CD14-positive monocyte (primary cell): ENCODE results near the gene HSPB6. TPM values are rescaled to one million over a fixed set of nuclear protein-coding genes. Genes with fewer than 3 reads are reported as not detected.

Experiments
- DNase-seq, 3 donors: peaks; one replicate each; pipeline ENCODE4 v3.0.0-alpha.2; 2011 to 2022
- H2AFZ ChIP-seq: 2 replicates; pipeline ENCODE4 v1.6.0; 2012; ENCODE audit warnings: mild to moderate bottlenecking, low read depth, low read length, inconsistent platforms; ENCODE audit not compliant: insufficient read depth, poor library complexity, severe bottlenecking
- H3K27ac ChIP-seq, 2 donors: 1 replicate in 1 of 2; 2 replicates in 1 of 2; pipeline ENCODE4 v1.5.1; 2012 to 2013; ENCODE audit warnings: low read length in 2 of 2, control low read depth in 1 of 2, inconsistent platforms in 1 of 2, low read depth in 1 of 2, mild to moderate bottlenecking in 1 of 2
- H3K27me3 ChIP-seq, 2 donors: one replicate each; pipeline versions ENCODE4 v1.6.0 to v1.6.1; 2011 to 2013; ENCODE audit warnings: low read length in 2 of 2; ENCODE audit not compliant: control insufficient read depth in 2 of 2, insufficient read depth in 2 of 2
- H3K36me3 ChIP-seq, 2 donors: replicated peaks in 1 of 2; 1 replicate in 1 of 2; 2 replicates in 1 of 2; pipeline versions ENCODE4 v1.5.1 to v1.6.1; 2012 to 2013; ENCODE audit warnings: low read length in 2 of 2, control low read depth in 1 of 2, inconsistent platforms in 1 of 2, mild to moderate bottlenecking in 1 of 2; ENCODE audit not compliant: insufficient read depth in 2 of 2, control insufficient read depth in 1 of 2
- H3K4me1 ChIP-seq, 2 donors: 1 replicate in 1 of 2; 2 replicates in 1 of 2; pipeline versions ENCODE4 v1.5.1 to v1.6.1; 2012 to 2013; ENCODE audit warnings: low read length in 2 of 2, control low read depth in 1 of 2, inconsistent platforms in 1 of 2, mild to moderate bottlenecking in 1 of 2, moderate library complexity in 1 of 2; ENCODE audit not compliant: insufficient read depth in 2 of 2, control insufficient read depth in 1 of 2
- H3K4me2 ChIP-seq: replicated peaks from 2 replicates; pipeline ENCODE3; 2012; ENCODE audit warnings: low read length, moderate library complexity, mild to moderate bottlenecking; ENCODE audit not compliant: poor library complexity, severe bottlenecking; ENCODE audit errors: extremely low read depth
- H3K4me3 ChIP-seq, 3 experiments: fragments of 200-600 bp in 1 of 3; sonication (generic) in 1 of 3; replicated peaks in 1 of 3; 1 replicate in 2 of 3; 2 replicates in 1 of 3; pipeline ENCODE4 v1.5.1; 2011 to 2013; ENCODE audit warnings: low read length in 3 of 3, mild to moderate bottlenecking in 3 of 3, control low read depth in 2 of 3, low read depth in 2 of 3, inconsistent platforms in 1 of 3, moderate library complexity in 1 of 3
- H3K79me2 ChIP-seq: 2 replicates; pipeline ENCODE4 v1.6.0; 2012; ENCODE audit warnings: mild to moderate bottlenecking, control low read depth, inconsistent platforms, low read length, moderate library complexity; ENCODE audit not compliant: insufficient read depth
- H3K9ac ChIP-seq: 2 replicates; pipeline ENCODE4 v1.6.0; 2017; ENCODE audit warnings: low read length, mild to moderate bottlenecking; ENCODE audit not compliant: insufficient read depth, poor library complexity, severe bottlenecking
- H3K9me3 ChIP-seq, 2 donors: replicated peaks in 1 of 2; 1 replicate in 1 of 2; 2 replicates in 1 of 2; pipeline versions ENCODE4 v1.5.1 to v1.6.1; 2012 to 2013; ENCODE audit warnings: low read length in 2 of 2, control low read depth in 1 of 2; ENCODE audit not compliant: control insufficient read depth in 1 of 2, insufficient read depth in 1 of 2
- H4K20me1 ChIP-seq: 2 replicates; pipeline ENCODE4 v1.6.0; 2012; ENCODE audit warnings: mild to moderate bottlenecking, low read length, control low read depth, moderate library complexity; ENCODE audit not compliant: insufficient read depth
- H3K27ac Mint-ChIP-seq, 7 donors: one replicate each; pipeline ENCODE4 v1.8.0; 2020; ENCODE audit warnings: mild to moderate bottlenecking in 7 of 7, mixed read lengths in 7 of 7, moderate library complexity in 6 of 7, inconsistent platforms in 2 of 7
- H3K27me3 Mint-ChIP-seq, 3 donors: one replicate each; pipeline ENCODE4 v1.8.0; 2021 to 2022; ENCODE audit warnings: low read depth in 3 of 3, mild to moderate bottlenecking in 3 of 3, mixed read lengths in 3 of 3, moderate library complexity in 3 of 3, inconsistent platforms in 1 of 3
- H3K36me3 Mint-ChIP-seq, 2 donors: one replicate each; pipeline ENCODE4 v1.8.0; 2020; ENCODE audit warnings: mixed read lengths in 2 of 2, inconsistent platforms in 1 of 2, mild to moderate bottlenecking in 1 of 2
- H3K4me1 Mint-ChIP-seq: one replicate; pipeline ENCODE4 v1.8.0; 2020; ENCODE audit warnings: mild to moderate bottlenecking, mixed read lengths
- H3K4me3 Mint-ChIP-seq, 2 donors: one replicate each; pipeline ENCODE4 v1.8.0; 2020; ENCODE audit warnings: mild to moderate bottlenecking in 2 of 2, mixed read lengths in 2 of 2, moderate library complexity in 1 of 2
- H3K9me3 Mint-ChIP-seq, 7 donors: one replicate each; pipeline ENCODE4 v1.8.0; 2020 to 2022; ENCODE audit warnings: mixed read lengths in 7 of 7, mild to moderate bottlenecking in 6 of 7, moderate library complexity in 6 of 7, inconsistent platforms in 2 of 7
- WGBS: methylation state at CpG from one replicate; pipeline ENCODE4 v1.1.5; 2013; ENCODE audit warnings: missing lambda C conversion rate; ENCODE audit not compliant: insufficient coverage; 5-methylcytosine and 5-hydroxymethylcytosine counted together
- intact Hi-C, 2 donors: fragments of 100-400 bp; cut with micrococcal nuclease; formaldehyde crosslinking; loops; one replicate each; pipeline versions ENCODE4 v1.15.0 to v1.15.1; 2023
- polyA plus RNA-seq, 3 donors: library from polyadenylated mRNA; depleted of rRNA in 1 of 3; unstranded in 2 of 3; stranded (reverse) in 1 of 3; fragments of 300-500 nt in 2 of 3; fragments of >200 nt in 1 of 3; fragmentation: Illumina TruSeq in 2 of 3; gene quantifications; 1 replicate in 2 of 3; 2 replicates in 1 of 3; pipeline ENCODE4 v1.2.3, GENCODE V29; 2012 to 2021
- TF ChIP-seq, protein P1 (sequence below): fragments of 200-600 bp; IDR thresholded peaks from one replicate; pipeline ENCODE4 v1.8.0; 2022; ENCODE audit warnings: antibody characterized with exemption, mild to moderate bottlenecking

The HSPB6 gene
- polyA plus RNA-seq, 3 donors = not detected

DNA sequence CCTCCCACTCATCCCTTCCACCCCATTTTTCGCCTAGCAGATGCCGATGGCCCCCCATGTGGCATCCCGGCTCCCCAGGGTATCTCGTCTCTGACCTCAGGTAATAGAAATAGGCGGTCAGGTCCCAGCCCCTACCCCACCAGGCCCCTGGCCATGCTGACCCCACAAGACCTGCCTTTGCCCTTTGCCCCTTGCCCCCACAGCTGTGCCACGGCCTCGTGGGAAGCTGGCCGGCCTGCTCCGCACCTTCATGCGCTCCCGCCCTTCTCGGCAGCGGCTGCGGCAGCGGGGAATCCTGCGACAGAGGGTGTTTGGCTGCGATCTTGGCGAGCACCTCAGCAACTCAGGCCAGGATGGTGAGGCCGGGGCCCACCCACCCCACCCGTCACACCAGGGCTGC is 23.9 kb upstream of the HSPB6 start:
- H3K9me3 ChIP-seq = no peaks in the 10 kb centered on the region
- H3K4me3 ChIP-seq = no peak overlapping the region
- DNase-seq = no peak
- no peak overlapping the region for H2AFZ ChIP-seq
- H3K27me3 ChIP-seq = no peaks in the 10 kb centered on the region
- H3K27ac Mint-ChIP-seq = no peak overlapping the region
- H3K27me3 Mint-ChIP-seq = peaks cover 0 to 2% (median 0%) of the 10 kb centered on the region in 3 donors
- H3K4me2 ChIP-seq = no peak overlapping the region
- peaks cover 14% of the 10 kb centered on the region for H3K4me1 Mint-ChIP-seq
- H4K20me1 ChIP-seq = no peaks in the 10 kb centered on the region
- no peak overlapping the region for H3K4me3 Mint-ChIP-seq
- H3K9me3 Mint-ChIP-seq = no peaks in the 10 kb centered on the region
- H3K27ac ChIP-seq = no peak overlapping the region
- H3K36me3 ChIP-seq = peaks cover 26 to 40% of the 10 kb centered on the region in 2 donors
- peaks cover 35 to 62% of the 10 kb centered on the region in 2 donors for H3K36me3 Mint-ChIP-seq
- H3K9ac ChIP-seq = no peak overlapping the region
- H3K79me2 ChIP-seq = peaks cover 19% of the 10 kb centered on the region
- intact Hi-C loops = no loop called here
- H3K4me1 ChIP-seq = peaks cover 6 to 12% of the 10 kb centered on the region in 2 donors
- TF ChIP-seq, protein P1, sequence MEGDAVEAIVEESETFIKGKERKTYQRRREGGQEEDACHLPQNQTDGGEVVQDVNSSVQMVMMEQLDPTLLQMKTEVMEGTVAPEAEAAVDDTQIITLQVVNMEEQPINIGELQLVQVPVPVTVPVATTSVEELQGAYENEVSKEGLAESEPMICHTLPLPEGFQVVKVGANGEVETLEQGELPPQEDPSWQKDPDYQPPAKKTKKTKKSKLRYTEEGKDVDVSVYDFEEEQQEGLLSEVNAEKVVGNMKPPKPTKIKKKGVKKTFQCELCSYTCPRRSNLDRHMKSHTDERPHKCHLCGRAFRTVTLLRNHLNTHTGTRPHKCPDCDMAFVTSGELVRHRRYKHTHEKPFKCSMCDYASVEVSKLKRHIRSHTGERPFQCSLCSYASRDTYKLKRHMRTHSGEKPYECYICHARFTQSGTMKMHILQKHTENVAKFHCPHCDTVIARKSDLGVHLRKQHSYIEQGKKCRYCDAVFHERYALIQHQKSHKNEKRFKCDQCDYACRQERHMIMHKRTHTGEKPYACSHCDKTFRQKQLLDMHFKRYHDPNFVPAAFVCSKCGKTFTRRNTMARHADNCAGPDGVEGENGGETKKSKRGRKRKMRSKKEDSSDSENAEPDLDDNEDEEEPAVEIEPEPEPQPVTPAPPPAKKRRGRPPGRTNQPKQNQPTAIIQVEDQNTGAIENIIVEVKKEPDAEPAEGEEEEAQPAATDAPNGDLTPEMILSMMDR = no peak
- 98% methylated on average over 18 of the region's 20 CpGs for WGBS

DNA sequence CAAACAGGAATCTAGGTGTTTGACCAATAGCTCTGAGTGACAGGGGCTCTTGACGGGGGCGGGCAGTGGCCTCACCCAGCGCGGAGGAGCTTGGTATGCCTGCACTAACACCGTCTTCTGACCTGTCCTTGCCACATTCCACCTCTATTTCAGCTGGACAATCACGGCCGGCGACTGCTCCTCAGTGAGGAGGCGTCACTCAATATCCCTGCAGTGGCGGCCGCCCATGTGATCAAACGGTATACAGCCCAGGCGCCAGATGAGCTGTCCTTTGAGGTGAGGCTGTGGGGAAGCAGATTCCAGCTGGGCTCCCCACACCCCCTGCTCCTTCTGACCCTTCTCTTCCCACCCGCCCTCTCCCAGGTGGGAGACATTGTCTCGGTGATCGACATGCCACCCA is 23.2 kb upstream of the HSPB6 start:
- TF ChIP-seq, protein P1 = no peak
- Histone ChIP-seq H4K20me1 (no peaks in the 10 kb centered on the region), H3K27ac (no peak overlapping the region), H3K27me3 (no peaks in the 10 kb centered on the region), H3K36me3 (peaks cover 26 to 40% of the 10 kb centered on the region in 2 donors), H3K4me2 (no peak overlapping the region), H3K9me3 (no peaks in the 10 kb centered on the region), H3K4me1 (peaks cover 8 to 13% of the 10 kb centered on the region in 2 donors), H3K79me2 (peaks cover 20% of the 10 kb centered on the region), H3K4me3 (no peak overlapping the region), H3K9ac (no peak overlapping the region), H2AFZ (no peak overlapping the region)
- Mint-ChIP-seq H3K36me3 (peaks cover 31 to 55% of the 10 kb centered on the region in 2 donors), H3K27ac (no peak overlapping the region), H3K4me1 (peaks cover 15% of the 10 kb centered on the region), H3K4me3 (no peak overlapping the region), H3K27me3 (peaks cover 0 to 3% (median 0%) of the 10 kb centered on the region in 3 donors), H3K9me3 (no peaks in the 10 kb centered on the region)
- no peak for DNase-seq
- intact Hi-C loops = no loop called here
- WGBS = 100% methylated on average over 4 of the region's 16 CpGs
